H7 (cell line): ENCODE data around the gene RNF130. TPM values are rescaled to one million over a fixed set of nuclear protein-coding genes. Genes with fewer than 3 reads are reported as not detected.

Source experiments
- DNase-seq: peaks from one replicate; pipeline ENCODE4 v3.0.0; 2012
- H3K27me3 ChIP-seq: 2 replicates; pipeline ENCODE4 v1.6.0; 2011; ENCODE audit warnings: mild to moderate bottlenecking, low read length; ENCODE audit not compliant: control insufficient read depth, insufficient read depth
- H3K36me3 ChIP-seq: replicated peaks from 2 replicates; pipeline ENCODE4 v1.5.1; 2011; ENCODE audit warnings: low read length; ENCODE audit not compliant: control insufficient read depth, insufficient read depth
- H3K4me3 ChIP-seq: 2 replicates; pipeline ENCODE4 v1.5.1; 2011; ENCODE audit warnings: low read depth, mild to moderate bottlenecking, control low read depth, low read length, moderate library complexity; ENCODE audit not compliant: insufficient read depth
- total RNA-seq: library from RNA; depleted of rRNA; stranded (reverse); fragments of >200 nt; shearing (Covaris generic); gene quantifications from 2 replicates; pipeline ENCODE4 v1.2.3, GENCODE V29; 2014

Gene RNF130
- total RNA-seq, 1 experiment from 2014 or later = 123 TPM

- Histone ChIP-seq H3K4me3 (no peak overlapping the region), H3K27me3 (no peaks in the 10 kb centered on the region), H3K36me3 (no peaks in the 10 kb centered on the region)
- peak; percentile 86 for DNase-seq
Observed at GRCh38 chr5:180082633-180083420, 11.3 kb upstream of the RNF130 start.

GRCh38 chr5:180081481-180081880 is 9.9 kb upstream of the RNF130 start:
- DNase-seq = no peak
- no peaks in the 10 kb centered on the region for H3K36me3 ChIP-seq
- H3K4me3 ChIP-seq = no peak overlapping the region
- H3K27me3 ChIP-seq = no peaks in the 10 kb centered on the region

- H3K27me3 ChIP-seq = no peaks in the 10 kb centered on the region
- no peak for DNase-seq
- H3K4me3 ChIP-seq = no peak overlapping the region
- no peaks in the 10 kb centered on the region for H3K36me3 ChIP-seq
Observed at GRCh38 chr5:180080486-180081280, 9.1 kb upstream of the RNF130 start.

DNA sequence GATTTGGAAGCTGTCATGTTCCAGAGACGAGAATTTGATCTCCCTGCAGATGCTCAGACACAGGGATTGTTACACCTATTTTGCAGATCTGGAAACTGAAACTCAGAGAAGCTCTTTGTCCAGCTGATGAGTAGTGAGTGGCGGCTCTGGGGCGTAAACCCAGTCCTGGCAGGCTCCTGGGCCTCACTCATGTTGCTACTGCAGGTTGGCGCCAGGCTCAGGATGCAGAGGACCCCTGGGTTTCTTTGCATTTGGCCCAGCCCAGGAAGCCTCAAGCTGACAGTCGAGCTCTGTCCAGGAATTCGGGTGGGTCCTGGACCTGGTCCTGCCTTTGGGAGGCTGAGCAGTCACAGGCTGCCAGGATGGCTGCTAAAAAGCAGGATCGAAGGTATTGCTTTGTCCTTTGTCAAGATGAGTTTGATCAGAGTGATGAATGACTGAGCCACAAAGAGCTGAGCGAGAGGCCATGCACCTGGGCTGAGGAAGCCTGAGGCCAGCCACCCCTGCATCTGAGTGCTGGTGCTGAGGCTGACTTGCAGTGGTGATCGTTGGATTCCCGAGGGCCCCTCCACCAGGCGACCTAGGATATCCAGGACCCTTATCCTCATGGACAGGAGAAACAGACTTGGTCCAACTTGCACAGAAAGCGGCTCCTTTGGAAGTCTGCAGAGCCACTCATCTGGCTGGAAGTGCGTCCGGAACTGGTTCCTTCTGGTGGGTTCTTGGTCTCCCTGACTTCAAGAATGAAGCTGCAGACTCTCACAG is 8.3 kb upstream of the RNF130 start:
- Histone ChIP-seq H3K4me3 (no peak overlapping the region), H3K36me3 (no peaks in the 10 kb centered on the region), H3K27me3 (no peaks in the 10 kb centered on the region)
- no peak for DNase-seq

- DNase-seq = no peak
- H3K4me3 ChIP-seq = no peak overlapping the region
- no peaks in the 10 kb centered on the region; the same call in 1 of the 2 replicates for H3K27me3 ChIP-seq
- H3K36me3 ChIP-seq = no peaks in the 10 kb centered on the region
Observed at GRCh38 chr5:180078348-180078747, 6.8 kb upstream of the RNF130 start.

DNA sequence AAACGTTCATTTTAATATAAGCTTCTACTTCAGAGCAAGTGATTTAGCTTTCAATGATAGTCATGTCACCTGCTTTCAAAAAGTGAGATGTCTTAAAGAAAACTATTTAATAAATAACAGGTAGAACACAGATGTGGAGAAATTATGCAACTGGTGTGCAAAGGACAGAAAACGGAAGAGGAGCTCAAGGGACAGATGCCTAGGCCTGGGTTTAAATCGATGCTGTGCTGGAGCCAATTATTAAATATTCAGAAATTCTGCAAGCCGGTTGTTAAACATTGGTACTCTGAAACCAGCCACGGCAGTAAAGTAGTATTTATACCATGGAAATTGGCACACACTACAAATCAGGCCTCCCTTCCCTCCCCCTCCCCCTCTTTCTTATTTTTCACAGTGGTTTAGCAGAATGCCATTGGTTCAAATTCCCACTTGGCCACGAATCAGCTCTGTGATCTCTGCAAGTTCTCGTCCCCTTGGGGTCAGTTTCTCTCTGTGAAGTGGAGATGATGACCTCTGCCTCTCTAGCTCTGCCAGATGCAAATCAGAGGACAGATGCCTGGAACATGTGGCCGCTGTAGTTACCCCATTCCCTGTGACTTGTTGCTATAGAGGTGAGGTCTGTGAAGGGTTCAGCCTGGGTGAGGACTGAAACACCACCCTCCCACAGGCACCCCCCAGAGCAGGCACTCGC is 6.2 kb upstream of the RNF130 start:
- no peaks in the 10 kb centered on the region for H3K36me3 ChIP-seq
- H3K4me3 ChIP-seq = no peak overlapping the region
- peaks cover 3% of the 10 kb centered on the region for H3K27me3 ChIP-seq
- DNase-seq = no peak

GRCh38 chr5:180075703-180076102 is 4.1 kb upstream of the RNF130 start:
- Histone ChIP-seq H3K27me3 (peaks cover 7% of the 10 kb centered on the region), H3K4me3 (no peak overlapping the region), H3K36me3 (no peaks in the 10 kb centered on the region)
- DNase-seq = no peak

- DNase-seq = no peak
- H3K36me3 ChIP-seq = no peaks in the 10 kb centered on the region
- H3K4me3 ChIP-seq = no peak overlapping the region
- peaks cover 7% of the 10 kb centered on the region for H3K27me3 ChIP-seq
Observed at GRCh38 chr5:180074462-180074861, 2.9 kb upstream of the RNF130 start.

- no peak overlapping the region for H3K4me3 ChIP-seq
- no peaks in the 10 kb centered on the region for H3K36me3 ChIP-seq
- peaks cover 7% of the 10 kb centered on the region for H3K27me3 ChIP-seq
- no peak for DNase-seq
Observed at GRCh38 chr5:180072556-180072955, 997 bp upstream of the RNF130 start.

GRCh38 chr5:180072256-180072548 is 643 bp upstream of the RNF130 start:
- DNase-seq = no peak
- peaks cover 7% of the 10 kb centered on the region for H3K27me3 ChIP-seq
- no peak overlapping the region for H3K4me3 ChIP-seq
- no peaks in the 10 kb centered on the region for H3K36me3 ChIP-seq

- Histone ChIP-seq H3K27me3 (peaks cover 7% of the 10 kb centered on the region), H3K36me3 (no peaks in the 10 kb centered on the region), H3K4me3 (peak overlapping the region; percentile 93)
- peak; percentile 66 for DNase-seq
Observed at GRCh38 chr5:180070756-180071530, 616 bp downstream of the RNF130 start.

GRCh38 chr5:180069589-180070247 is 1.8 kb downstream of the RNF130 start:
- Histone ChIP-seq H3K4me3 (peak overlapping the region; percentile 93), H3K36me3 (no peaks in the 10 kb centered on the region), H3K27me3 (peaks cover 7% of the 10 kb centered on the region)
- no peak for DNase-seq

GRCh38 chr5:180068519-180069090 is 3.0 kb downstream of the RNF130 start:
- H3K36me3 ChIP-seq = no peaks in the 10 kb centered on the region
- no peak for DNase-seq
- H3K27me3 ChIP-seq = peaks cover 7% of the 10 kb centered on the region
- no peak overlapping the region; the same call in 1 of the 2 replicates for H3K4me3 ChIP-seq
